GM12878 (cell line): ENCODE data around the gene KRTAP12-4. TPM values are rescaled to one million over a fixed set of nuclear protein-coding genes. Genes with fewer than 3 reads are reported as not detected.

Experiments used
- ATAC-seq: fragments of 200-7000 bp; cut with Tn5 transposase; 3 replicates; pipeline ENCODE4 v1.9.1; 2020; ENCODE audit warnings: mild to moderate bottlenecking, moderate library complexity
- BruUV-seq: library from RNA; stranded (reverse); fragments of 400-500 nt; replicated peaks from 2 replicates; lab custom pipeline; 2021; lab: Mats Ljungman, UMichigan
- CTCF ChIA-PET: fragments of 300-600 bp; sonication (Branson Sonifier 250); formaldehyde crosslinking; extraction: SDS; loops from one replicate; lab custom pipeline; 2021; ENCODE audit warnings: inconsistent platforms; lab: Yijun Ruan, JAX
- POLR2A ChIA-PET: fragments of 350-600 bp; formaldehyde crosslinking; extraction: SDS; loops from one replicate; lab custom pipeline; 2021; ENCODE audit warnings: inconsistent platforms; lab: Charles Lee
- RAD21 ChIA-PET: fragments of 300-600 bp; sonication (Branson Sonifier 250); formaldehyde crosslinking; loops from one replicate; lab custom pipeline; 2023; ENCODE audit warnings: antibody characterized with exemption; ENCODE audit not compliant: unreplicated experiment; lab: Charles Lee
- SMC1A ChIA-PET: fragments of 300-600 bp; sonication (Branson Sonifier 250); formaldehyde crosslinking; loops from one replicate; lab custom pipeline; 2023; ENCODE audit not compliant: unreplicated experiment, uncharacterized antibody; lab: Charles Lee
- DNase-seq: peaks from one replicate; pipeline ENCODE4 v3.0.0-alpha.2; 2011; ENCODE audit warnings: low read depth, low spot score
- FAIRE-seq: peaks from 3 replicates; lab custom pipeline; 2011; peaks lifted over from hg19 to GRCh38; lab: Jason Lieb, UNC
- H2AFZ ChIP-seq: 2 replicates; pipeline ENCODE4 v1.6.0; 2011; ENCODE audit warnings: low read depth, low read length, control low read depth; ENCODE audit not compliant: control insufficient read depth
- H3K27ac ChIP-seq: 2 replicates; pipeline ENCODE4 v1.5.1; 2011; ENCODE audit warnings: control low read depth; ENCODE audit not compliant: control insufficient read depth, insufficient read depth
- H3K27me3 ChIP-seq, 2 experiments: replicated peaks in 1 of 2; 2 replicates each; pipeline versions ENCODE4 v1.6.0 to v1.6.1; 2011; ENCODE audit warnings: low read length in 1 of 2; ENCODE audit not compliant: control insufficient read depth in 2 of 2, insufficient read depth in 2 of 2
- H3K36me3 ChIP-seq, 2 experiments: 2 replicates each; pipeline ENCODE4 v1.5.1; 2011; ENCODE audit warnings: low read length in 1 of 2; ENCODE audit not compliant: control insufficient read depth in 2 of 2, insufficient read depth in 2 of 2
- H3K4me1 ChIP-seq: 2 replicates; pipeline ENCODE4 v1.6.1; 2011; ENCODE audit warnings: mild to moderate bottlenecking, low read length, moderate library complexity, mixed read lengths; ENCODE audit not compliant: control insufficient read depth, insufficient read depth
- H3K4me2 ChIP-seq: 2 replicates; pipeline ENCODE4 v1.6.0; 2011; ENCODE audit warnings: control low read depth; ENCODE audit not compliant: control insufficient read depth, insufficient read depth
- H3K4me3 ChIP-seq: fragments of 200-600 bp; sonication (generic); 2 replicates; pipeline ENCODE4 v1.5.1; 2016
- H3K79me2 ChIP-seq: 2 replicates; pipeline ENCODE4 v1.6.0; 2011; ENCODE audit warnings: low read length; ENCODE audit not compliant: control insufficient read depth, insufficient read depth
- H3K9ac ChIP-seq: 2 replicates; pipeline ENCODE4 v1.8.0; 2011; ENCODE audit warnings: low read length, control low read depth, mixed read lengths; ENCODE audit not compliant: control insufficient read depth, insufficient read depth
- H3K9me3 ChIP-seq: replicated peaks from 3 replicates; pipeline ENCODE4 v1.5.1; 2011; ENCODE audit warnings: mild to moderate bottlenecking, low read length; ENCODE audit not compliant: control insufficient read depth, insufficient read depth
- H4K20me1 ChIP-seq: 2 replicates; pipeline ENCODE4 v1.6.0; 2011; ENCODE audit not compliant: control insufficient read depth, insufficient read depth
- ATF2 ChIP-seq: IDR thresholded peaks from 2 replicates; pipeline ENCODE4 v1.6.1; 2012; ENCODE audit warnings: low read length, inconsistent platforms
- CREB1 ChIP-seq: IDR thresholded peaks from 2 replicates; pipeline ENCODE4 v1.6.1; 2012; ENCODE audit warnings: low read depth, mild to moderate bottlenecking, inconsistent platforms
- E2F4 ChIP-seq: IDR thresholded peaks from 2 replicates; pipeline ENCODE4 v1.6.1; 2012; ENCODE audit warnings: low read depth, low read length, improper control_type of control experiment
- EGR1 ChIP-seq, 2 experiments: IDR thresholded peaks; 1 replicate in 1 of 2; 2 replicates in 1 of 2; pipeline ENCODE4 v1.6.1; 2011 to 2012; ENCODE audit warnings: low read depth in 2 of 2, low read length in 2 of 2, borderline replicate concordance in 1 of 2, mild to moderate bottlenecking in 1 of 2, moderate library complexity in 1 of 2
- FOXM1 ChIP-seq: IDR thresholded peaks from 2 replicates; pipeline ENCODE4 v1.6.1; 2012; ENCODE audit warnings: low read depth, mild to moderate bottlenecking, inconsistent platforms, low read length, moderate library complexity
- HSF1 ChIP-seq: fragments of 150-350 bp; IDR thresholded peaks from 2 replicates; pipeline ENCODE4 v1.6.1; 2014; ENCODE audit warnings: mild to moderate bottlenecking, low read depth, low read length
- KAT2A ChIP-seq: conservative IDR thresholded peaks from 2 replicates; pipeline ENCODE4 v1.6.1; 2011; ENCODE audit warnings: low read depth, low read length; ENCODE audit not compliant: control insufficient read depth
- MYB ChIP-seq: fragments of 150-350 bp; IDR thresholded peaks from 2 replicates; pipeline ENCODE4 v1.6.1; 2014; ENCODE audit warnings: mild to moderate bottlenecking, low read depth, low read length, borderline replicate concordance
- NFYA ChIP-seq: IDR thresholded peaks from 2 replicates; pipeline ENCODE4 v1.6.1; 2011; ENCODE audit warnings: low read depth, mild to moderate bottlenecking, low read length, improper control_type of control experiment, borderline replicate concordance
- PKNOX1 ChIP-seq: fragments of 450-650 bp; IDR thresholded peaks from 2 replicates; pipeline ENCODE4 v1.6.1; 2016; ENCODE audit warnings: mild to moderate bottlenecking
- RAD51 ChIP-seq: fragments of 450-650 bp; IDR thresholded peaks from 2 replicates; pipeline ENCODE4 v1.6.1; 2016; ENCODE audit warnings: moderate library complexity, mild to moderate bottlenecking, inconsistent platforms
- RCOR1 ChIP-seq: conservative IDR thresholded peaks from 2 replicates; pipeline ENCODE4 v1.6.1; 2012; ENCODE audit warnings: low read depth, low read length, improper control_type of control experiment
- RUNX3 ChIP-seq: IDR thresholded peaks from 2 replicates; pipeline ENCODE4 v1.6.1; 2012; ENCODE audit warnings: low read length, inconsistent platforms
- WRNIP1 ChIP-seq: IDR thresholded peaks from 2 replicates; pipeline ENCODE4 v1.6.1; 2011; ENCODE audit warnings: low read depth, low read length, improper control_type of control experiment, borderline replicate concordance
- ZBTB4 ChIP-seq: fragments of 450-650 bp; formaldehyde crosslinking; IDR thresholded peaks from 2 replicates; pipeline ENCODE4 v1.4.0; 2022; ENCODE audit warnings: mild to moderate bottlenecking, moderate library complexity
- ZNF217 ChIP-seq: fragments of 450-650 bp; IDR thresholded peaks from 2 replicates; pipeline ENCODE4 v1.6.1; 2017; ENCODE audit warnings: antibody characterized with exemption, mild to moderate bottlenecking
- WGBS: methylation state at CpG from one replicate; pipeline ENCODE4 v1.1.6; 2016; ENCODE audit warnings: low lambda C conversion rate; ENCODE audit not compliant: insufficient replicate concordance, insufficient coverage; ENCODE audit errors: missing lambda C conversion rate; 5-methylcytosine and 5-hydroxymethylcytosine counted together
- in situ Hi-C: fragments of 300-500 bp; cut with MboI; formaldehyde crosslinking; loops from 9 replicates; pipeline ENCODE4 v1.14.3; 2018; ENCODE audit warnings: mixed read lengths
- intact Hi-C: fragments of 100-400 bp; cut with micrococcal nuclease; formaldehyde crosslinking; loops from one replicate; pipeline ENCODE4 v1.14.2; 2022; ENCODE audit not compliant: unreplicated experiment
- polyA plus RNA-seq, 11 experiments: library from polyadenylated mRNA; depleted of rRNA in 4 of 11; unstranded in 6 of 11; stranded (reverse) in 5 of 11; fragments of >200 nt; fragmentation: Nextera tagmentation in 4 of 11; fragmentation: Illumina TruSeq in 1 of 11; extraction: Ambion mirVana in 4 of 11; extraction: Trizol in 1 of 11; gene quantifications; 1 replicate in 1 of 11; 2 replicates in 10 of 11; pipeline versions ENCODE4 v1.2.1 to v1.2.3, GENCODE V29; 2011 to 2016; ENCODE audit warnings: inconsistent platforms in 2 of 11, missing spikeins in 2 of 11, low read depth in 1 of 11
- total RNA-seq, 4 experiments: library from RNA; depleted of rRNA in 3 of 4; stranded (reverse); fragments of >200 nt in 3 of 4; fragmentation: Illumina TruSeq in 1 of 4; extraction: Trizol in 1 of 4; gene quantifications; 2 replicates each; pipeline versions ENCODE4 v1.2.1 to v1.2.3, GENCODE V29; 2013 to 2021

KRTAP12-4 gene
- total and polyA plus RNA-seq, 10 of the 15 experiments (the other 5 are each of a cell fraction or from before 2014, with no cell fraction given), result not detected

GRCh38 chr21:44612669-44613229 lies 41.7 kb downstream of the KRTAP12-4 start:
- Histone ChIP-seq H3K36me3 (no peaks in the 10 kb centered on the region), H2AFZ (no peak overlapping the region), H3K27me3 (no peaks in the 10 kb centered on the region), H4K20me1 (no peaks in the 10 kb centered on the region), H3K9me3 (peaks cover 2% of the 10 kb centered on the region; the same call in 1 of the 3 replicates), H3K4me1 (no peaks in the 10 kb centered on the region), H3K4me2 (no peak overlapping the region), H3K27ac (no peak overlapping the region), H3K4me3 (no peak overlapping the region), H3K9ac (no peak overlapping the region), H3K79me2 (no peaks in the 10 kb centered on the region)
- no peak for DNase-seq
- ChIA-PET SMC1A (no interaction called here), CTCF (no interaction called here), RAD21 (no interaction called here), POLR2A (no interaction called here)
- BruUV-seq, result no TSS peak
- no peak for ATAC-seq
- in situ Hi-C loops (no loop called here), intact Hi-C loops (no loop called here)
- 40% methylated on average over 13 of the region's 13 CpGs for WGBS
- FAIRE-seq, result no peak
- TF ChIP-seq ZBTB4 (CRISPR knock-in tag) (no peak), ZNF217 (no peak), RUNX3 (no peak), KAT2A (no peak), PKNOX1 (no peak), WRNIP1 (no peak), FOXM1 (no peak), HSF1 (no peak), EGR1 (IDR thresholded peaks at IDR 0.05; ENCODE audit: borderline replicate concordance in 1 of 2, low read depth in 2 of 2, low read length in 2 of 2) (no peak), MYB (no peak), E2F4 (no peak), ATF2 (no peak), NFYA (no peak), RAD51 (no peak), RCOR1 (no peak), CREB1 (no peak)
